Measurements from ENCODE around the gene TBC1D13. TPM values are rescaled to one million over a fixed set of nuclear protein-coding genes. Genes with fewer than 3 reads are reported as not detected.

Gene TBC1D13
- total and polyA plus RNA-seq, 10 of the 15 experiments (the other 5 are each of a cell fraction or from before 2014, with no cell fraction given): 3.0 to 23.1 (median 16.5) TPM

DNA sequence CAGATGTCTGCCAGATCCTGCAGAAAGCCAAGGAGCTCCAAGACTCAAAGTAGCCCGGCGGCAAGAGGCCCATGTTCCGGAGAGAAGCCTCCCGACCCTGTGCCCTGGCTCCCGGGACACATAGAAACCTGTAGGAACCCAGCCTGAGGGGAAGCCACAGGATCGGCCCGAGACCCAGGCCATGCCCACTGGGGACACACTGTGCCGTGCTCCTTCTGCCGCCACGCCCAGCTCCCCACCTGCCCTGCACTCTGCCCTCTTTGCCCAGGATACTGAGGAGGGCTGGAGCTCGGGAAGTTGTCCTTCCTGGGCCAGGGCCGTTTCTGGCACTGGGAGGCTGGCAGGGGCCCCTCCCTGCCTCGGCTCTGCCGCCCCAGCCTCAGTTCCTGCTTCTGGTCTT lies 20.8 kb downstream of the TBC1D13 start:
- CTCF ChIA-PET: no interaction called here

More for the DNA sequence above, 20.8 kb downstream of the TBC1D13 start:
- BruUV-seq (replicated peaks): no TSS peak
- no peaks in the 10 kb centered on the region for H3K27me3 ChIP-seq (replicated peaks in 1 of 2; ENCODE audit: control insufficient read depth in 2 of 2, insufficient read depth in 2 of 2, low read length in 1 of 2)
- H3K4me3 ChIP-seq: no peak overlapping the region
- ChIA-PET SMC1A (ENCODE audit: uncharacterized antibody, unreplicated experiment) (no interaction called here), RAD21 (ENCODE audit: unreplicated experiment) (no interaction called here), POLR2A (no interaction called here)
- in situ Hi-C loops (cut with MboI): no loop called here
- intact Hi-C loops (cut with micrococcal nuclease; ENCODE audit: unreplicated experiment): no loop called here
- H3K4me1 ChIP-seq (ENCODE audit: control insufficient read depth, insufficient read depth, low read length): no peaks in the 10 kb centered on the region
- WGBS (ENCODE audit: insufficient coverage, insufficient replicate concordance, low lambda C conversion rate, missing lambda C conversion rate): 79% methylated on average over 12 of the region's 14 CpGs
- DNase-seq (ENCODE audit: low read depth, low spot score): no peak
- H3K4me2 ChIP-seq (ENCODE audit: control insufficient read depth, insufficient read depth): no peak overlapping the region
- TF ChIP-seq CHD4 (IDR thresholded peaks at IDR 0.05): no peak
- TF ChIP-seq HSF1 (IDR thresholded peaks at IDR 0.05; ENCODE audit: low read depth, low read length): no peak
- TF ChIP-seq, protein P1, sequence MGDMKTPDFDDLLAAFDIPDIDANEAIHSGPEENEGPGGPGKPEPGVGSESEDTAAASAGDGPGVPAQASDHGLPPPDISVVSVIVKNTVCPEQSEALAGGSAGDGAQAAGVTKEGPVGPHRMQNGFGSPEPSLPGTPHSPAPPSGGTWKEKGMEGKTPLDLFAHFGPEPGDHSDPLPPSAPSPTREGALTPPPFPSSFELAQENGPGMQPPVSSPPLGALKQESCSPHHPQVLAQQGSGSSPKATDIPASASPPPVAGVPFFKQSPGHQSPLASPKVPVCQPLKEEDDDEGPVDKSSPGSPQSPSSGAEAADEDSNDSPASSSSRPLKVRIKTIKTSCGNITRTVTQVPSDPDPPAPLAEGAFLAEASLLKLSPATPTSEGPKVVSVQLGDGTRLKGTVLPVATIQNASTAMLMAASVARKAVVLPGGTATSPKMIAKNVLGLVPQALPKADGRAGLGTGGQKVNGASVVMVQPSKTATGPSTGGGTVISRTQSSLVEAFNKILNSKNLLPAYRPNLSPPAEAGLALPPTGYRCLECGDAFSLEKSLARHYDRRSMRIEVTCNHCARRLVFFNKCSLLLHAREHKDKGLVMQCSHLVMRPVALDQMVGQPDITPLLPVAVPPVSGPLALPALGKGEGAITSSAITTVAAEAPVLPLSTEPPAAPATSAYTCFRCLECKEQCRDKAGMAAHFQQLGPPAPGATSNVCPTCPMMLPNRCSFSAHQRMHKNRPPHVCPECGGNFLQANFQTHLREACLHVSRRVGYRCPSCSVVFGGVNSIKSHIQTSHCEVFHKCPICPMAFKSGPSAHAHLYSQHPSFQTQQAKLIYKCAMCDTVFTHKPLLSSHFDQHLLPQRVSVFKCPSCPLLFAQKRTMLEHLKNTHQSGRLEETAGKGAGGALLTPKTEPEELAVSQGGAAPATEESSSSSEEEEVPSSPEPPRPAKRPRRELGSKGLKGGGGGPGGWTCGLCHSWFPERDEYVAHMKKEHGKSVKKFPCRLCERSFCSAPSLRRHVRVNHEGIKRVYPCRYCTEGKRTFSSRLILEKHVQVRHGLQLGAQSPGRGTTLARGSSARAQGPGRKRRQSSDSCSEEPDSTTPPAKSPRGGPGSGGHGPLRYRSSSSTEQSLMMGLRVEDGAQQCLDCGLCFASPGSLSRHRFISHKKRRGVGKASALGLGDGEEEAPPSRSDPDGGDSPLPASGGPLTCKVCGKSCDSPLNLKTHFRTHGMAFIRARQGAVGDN (IDR thresholded peaks at IDR 0.05): no peak
- TF ChIP-seq NR2C1 (IDR thresholded peaks at IDR 0.05): no peak
- no peak for TF ChIP-seq POU2F2 (IDR thresholded peaks at IDR 0.05; ENCODE audit: borderline replicate concordance, low read depth, low read length)
- TF ChIP-seq TARDBP (IDR thresholded peaks at IDR 0.05; ENCODE audit: borderline replicate concordance): no peak
- no peak for TF ChIP-seq SUPT20H (IDR thresholded peaks at IDR 0.05; ENCODE audit: borderline replicate concordance, control insufficient read depth, low read depth, low read length)
- TF ChIP-seq MXI1 (IDR thresholded peaks at IDR 0.05; ENCODE audit: low read depth, low read length): no peak
- no peak for TF ChIP-seq FOXM1 (IDR thresholded peaks at IDR 0.05; ENCODE audit: low read depth, low read length)
- TF ChIP-seq IKZF2 (IDR thresholded peaks at IDR 0.05): no peak
- no peak for TF ChIP-seq STAT1 (conservative IDR thresholded peaks at IDR 0.05)
- no peak for TF ChIP-seq BHLHE40 (IDR thresholded peaks at IDR 0.05; ENCODE audit: borderline replicate concordance in 1 of 2, low read depth in 2 of 2, low read length in 1 of 2)
- no peak for TF ChIP-seq TCF12 (IDR thresholded peaks at IDR 0.05; ENCODE audit: low read depth, low read length)
- no peak for TF ChIP-seq CEBPB (IDR thresholded peaks at IDR 0.05; ENCODE audit: borderline replicate concordance in 1 of 2, low read depth in 2 of 2, low read length in 2 of 2)
- no peak for TF ChIP-seq ZNF274 (IDR thresholded peaks at IDR 0.05; ENCODE audit: insufficient read depth, insufficient read length)
- no peak for TF ChIP-seq FOXK2 (IDR thresholded peaks at IDR 0.05)
- ATAC-seq: no peak
- H3K9ac ChIP-seq (ENCODE audit: control insufficient read depth, insufficient read depth, low read length): no peak overlapping the region
- H2AFZ ChIP-seq (ENCODE audit: control insufficient read depth, low read depth, low read length): no peak overlapping the region
- H3K36me3 ChIP-seq (ENCODE audit: control insufficient read depth in 2 of 2, insufficient read depth in 2 of 2, low read length in 1 of 2): peaks cover 10 to 25% of the 10 kb centered on the region in 2 experiments; a peak in 3 of 4 replicates
- no peaks in the 10 kb centered on the region for H4K20me1 ChIP-seq (ENCODE audit: control insufficient read depth, insufficient read depth)
- no peak for FAIRE-seq
- no peaks in the 10 kb centered on the region for H3K9me3 ChIP-seq (replicated peaks; ENCODE audit: control insufficient read depth, insufficient read depth, low read length)
- no peaks in the 10 kb centered on the region for H3K79me2 ChIP-seq (ENCODE audit: control insufficient read depth, insufficient read depth, low read length)
- no peak overlapping the region for H3K27ac ChIP-seq (ENCODE audit: control insufficient read depth, insufficient read depth)
